NCI-H524 (cell line): Measurements from ENCODE around the gene SBF1.
"Not testable (repeated sequence)": the region's sequence is repeated elsewhere in the genome, so short reads cannot be mapped to it uniquely, and the experiment has no call there.

ENCODE experiments used
- DNase-seq, 2 experiments: peaks; one replicate each; lab custom pipeline; 2025; lab: John Stamatoyannopoulos, UW

The SBF1 gene

GRCh38 chr22:50443801-50444625 is 30.8 kb downstream of the SBF1 start:
- no peak for DNase-seq

- no peak for DNase-seq
Measured at GRCh38 chr22:50443197-50443596, 31.6 kb downstream of the SBF1 start.

GRCh38 chr22:50441428-50441993 is 33.3 kb downstream of the SBF1 start:
- DNase-seq = no peak

GRCh38 chr22:50440544-50441249 is 34.1 kb downstream of the SBF1 start:
- no peak for DNase-seq

- no peak for DNase-seq
Measured at GRCh38 chr22:50439871-50440331, 34.9 kb downstream of the SBF1 start.

GRCh38 chr22:50439314-50439870 is 35.4 kb downstream of the SBF1 start:
- no peak for DNase-seq

- DNase-seq = no peak
Measured at GRCh38 chr22:50438305-50439275, 36.2 kb downstream of the SBF1 start.

GRCh38 chr22:50437511-50438304 is 37.1 kb downstream of the SBF1 start:
- DNase-seq = no peak

- no peak for DNase-seq
Measured at GRCh38 chr22:50436841-50437341, 37.9 kb downstream of the SBF1 start.

- no peak for DNase-seq
Measured at GRCh38 chr22:50436015-50436830, 38.6 kb downstream of the SBF1 start.

GRCh38 chr22:50435291-50436014 is 39.4 kb downstream of the SBF1 start:
- DNase-seq = no peak

GRCh38 chr22:50434849-50435248 is 40.0 kb downstream of the SBF1 start:
- DNase-seq = no peak

- not testable (repeated sequence) for DNase-seq
Measured at GRCh38 chr22:50432877-50433510, 41.8 kb downstream of the SBF1 start.

GRCh38 chr22:50432131-50432876 is 42.5 kb downstream of the SBF1 start:
- no peak for DNase-seq

- DNase-seq = no peak
Measured at GRCh38 chr22:50425179-50425916, 49.5 kb downstream of the SBF1 start.

- DNase-seq = no peak
Measured at GRCh38 chr22:50423956-50424355, 50.9 kb downstream of the SBF1 start.
